WTC11 (cell line): ENCODE measurements around the gene WHAMM. TPM values are rescaled to one million over a fixed set of nuclear protein-coding genes. Genes with fewer than 3 reads are reported as not detected.

Source experiments
- ATAC-seq: fragments of 200-7000 bp; cut with Tn5 transposase; 2 replicates; pipeline ENCODE4 v1.10.0; 2021; ENCODE audit warnings: mild to moderate bottlenecking, moderate library complexity
- CTCF ChIA-PET: fragments of 300-600 bp; sonication (Branson Sonifier 250); formaldehyde crosslinking; loops from one replicate; lab custom pipeline; 2021; ENCODE audit warnings: antibody characterized with exemption; lab: Charles Lee
- POLR2A ChIA-PET: fragments of 350-600 bp; sonication (Branson Sonifier 250); formaldehyde crosslinking; loops from one replicate; lab custom pipeline; 2021; ENCODE audit warnings: antibody characterized with exemption; lab: Charles Lee
- DNase-seq: peaks from one replicate; pipeline ENCODE4 v3.0.0; 2021; ENCODE audit warnings: low spot score
- H3K27ac Mint-ChIP-seq: 2 replicates; pipeline ENCODE4 v1.8.0; 2021; ENCODE audit warnings: mixed read lengths
- H3K27me3 Mint-ChIP-seq: 2 replicates; pipeline ENCODE4 v1.8.0; 2021; ENCODE audit warnings: low read depth, mild to moderate bottlenecking, moderate library complexity, mixed read lengths
- H3K36me3 Mint-ChIP-seq: 2 replicates; pipeline ENCODE4 v1.8.0; 2021; ENCODE audit warnings: mixed read lengths
- H3K4me1 Mint-ChIP-seq: 2 replicates; pipeline ENCODE4 v1.8.0; 2022; ENCODE audit warnings: mixed read lengths
- H3K4me3 Mint-ChIP-seq: 2 replicates; pipeline ENCODE4 v1.8.0; 2021; ENCODE audit warnings: mild to moderate bottlenecking, moderate library complexity, mixed read lengths
- H3K9me3 Mint-ChIP-seq: 2 replicates; pipeline ENCODE4 v1.8.0; 2021; ENCODE audit warnings: mixed read lengths
- FOXJ3 ChIP-seq: sonication (generic); formaldehyde crosslinking; IDR thresholded peaks from 2 replicates; pipeline ENCODE4 v1.9.0; 2021; ENCODE audit warnings: missing genetic modification reagents, mild to moderate bottlenecking, borderline replicate concordance
- GTF2I ChIP-seq: fragments of 250-450 bp; sonication (Bioruptor Pico); conservative IDR thresholded peaks from 2 replicates; pipeline ENCODE4 v1.4.0; 2021; ENCODE audit warnings: mild to moderate bottlenecking
- HMGA2 ChIP-seq: fragments of 250-450 bp; sonication (Bioruptor Pico); IDR thresholded peaks from 2 replicates; pipeline ENCODE4 v1.4.0; 2021; ENCODE audit warnings: mild to moderate bottlenecking, moderate library complexity
- IRF2 ChIP-seq: sonication (generic); formaldehyde crosslinking; IDR thresholded peaks from 2 replicates; pipeline ENCODE4 v1.8.0; 2022; ENCODE audit warnings: low read depth, missing genetic modification reagents, borderline replicate concordance
- JAZF1 ChIP-seq: fragments of 250-450 bp; sonication (Bioruptor Pico); IDR thresholded peaks from 2 replicates; pipeline ENCODE4 v1.9.0; 2021; ENCODE audit warnings: moderate library complexity, mild to moderate bottlenecking, inconsistent platforms
- JUN ChIP-seq: sonication (generic); formaldehyde crosslinking; IDR thresholded peaks from 2 replicates; pipeline ENCODE4 v1.8.0; 2023; ENCODE audit warnings: mild to moderate bottlenecking, missing genetic modification reagents
- MLX ChIP-seq: sonication (generic); formaldehyde crosslinking; IDR thresholded peaks from 2 replicates; pipeline ENCODE4 v1.8.1; 2023; ENCODE audit warnings: mild to moderate bottlenecking, missing genetic modification reagents, moderate library complexity
- NFYB ChIP-seq: sonication (generic); formaldehyde crosslinking; conservative IDR thresholded peaks from 2 replicates; pipeline ENCODE4 v1.8.0; 2022; ENCODE audit warnings: low read depth, missing genetic modification reagents
- NR1H2 ChIP-seq: sonication (generic); formaldehyde crosslinking; IDR thresholded peaks from 2 replicates; pipeline ENCODE4 v1.9.0; 2021; ENCODE audit warnings: mild to moderate bottlenecking, moderate library complexity, missing genetic modification reagents
- NR2C2 ChIP-seq: sonication (generic); formaldehyde crosslinking; IDR thresholded peaks from 2 replicates; pipeline ENCODE4 v1.8.0; 2022; ENCODE audit warnings: mild to moderate bottlenecking, missing genetic modification reagents
- SP1 ChIP-seq: sonication (generic); formaldehyde crosslinking; conservative IDR thresholded peaks from 2 replicates; pipeline ENCODE4 v1.8.1; 2022; ENCODE audit warnings: missing genetic modification reagents
- TEAD1 ChIP-seq: sonication (generic); formaldehyde crosslinking; IDR thresholded peaks from 2 replicates; pipeline ENCODE4 v1.8.0; 2022; ENCODE audit warnings: mild to moderate bottlenecking, missing genetic modification reagents
- TEAD4 ChIP-seq: sonication (generic); formaldehyde crosslinking; IDR thresholded peaks from 2 replicates; pipeline ENCODE4 v1.8.0; 2022; ENCODE audit warnings: mild to moderate bottlenecking, missing genetic modification reagents
- ZNF138 ChIP-seq: sonication (generic); formaldehyde crosslinking; conservative IDR thresholded peaks from 2 replicates; pipeline ENCODE4 v1.8.1; 2022; ENCODE audit warnings: mild to moderate bottlenecking, moderate library complexity, missing genetic modification reagents
- ZNF263 ChIP-seq: sonication (generic); formaldehyde crosslinking; IDR thresholded peaks from 2 replicates; pipeline ENCODE4 v1.8.1; 2022; ENCODE audit warnings: low read depth, mild to moderate bottlenecking, moderate library complexity, missing genetic modification reagents
- ZNF416 ChIP-seq: fragments of 250-450 bp; sonication (Bioruptor Pico); IDR thresholded peaks from 2 replicates; pipeline ENCODE4 v1.9.0; 2021; ENCODE audit warnings: mild to moderate bottlenecking, inconsistent platforms
- total RNA-seq: library from RNA; stranded (reverse); gene quantifications from 3 replicates; pipeline ENCODE4 v1.2.3, GENCODE V29; 2021
- TF ChIP-seq, protein P1 (sequence below): sonication (generic); formaldehyde crosslinking; IDR thresholded peaks from 2 replicates; pipeline ENCODE4 v1.8.1; 2023; ENCODE audit warnings: mild to moderate bottlenecking, missing genetic modification reagents, borderline replicate concordance
- TF ChIP-seq, protein P2 (sequence below): sonication (generic); formaldehyde crosslinking; conservative IDR thresholded peaks from 2 replicates; pipeline ENCODE4 v1.8.1; 2022; ENCODE audit warnings: mild to moderate bottlenecking, missing genetic modification reagents
- TF ChIP-seq, protein P3 (sequence below): sonication (generic); formaldehyde crosslinking; IDR thresholded peaks from 2 replicates; pipeline ENCODE4 v1.8.1; 2022; ENCODE audit warnings: mild to moderate bottlenecking, missing genetic modification reagents, moderate library complexity, borderline replicate concordance

The WHAMM gene
- total RNA-seq, 1 experiment from 2014 or later = 3.2 TPM

GRCh38 chr15:82858932-82859331 lies 49.5 kb downstream of the WHAMM start (continued):
- TF ChIP-seq, protein P1, sequence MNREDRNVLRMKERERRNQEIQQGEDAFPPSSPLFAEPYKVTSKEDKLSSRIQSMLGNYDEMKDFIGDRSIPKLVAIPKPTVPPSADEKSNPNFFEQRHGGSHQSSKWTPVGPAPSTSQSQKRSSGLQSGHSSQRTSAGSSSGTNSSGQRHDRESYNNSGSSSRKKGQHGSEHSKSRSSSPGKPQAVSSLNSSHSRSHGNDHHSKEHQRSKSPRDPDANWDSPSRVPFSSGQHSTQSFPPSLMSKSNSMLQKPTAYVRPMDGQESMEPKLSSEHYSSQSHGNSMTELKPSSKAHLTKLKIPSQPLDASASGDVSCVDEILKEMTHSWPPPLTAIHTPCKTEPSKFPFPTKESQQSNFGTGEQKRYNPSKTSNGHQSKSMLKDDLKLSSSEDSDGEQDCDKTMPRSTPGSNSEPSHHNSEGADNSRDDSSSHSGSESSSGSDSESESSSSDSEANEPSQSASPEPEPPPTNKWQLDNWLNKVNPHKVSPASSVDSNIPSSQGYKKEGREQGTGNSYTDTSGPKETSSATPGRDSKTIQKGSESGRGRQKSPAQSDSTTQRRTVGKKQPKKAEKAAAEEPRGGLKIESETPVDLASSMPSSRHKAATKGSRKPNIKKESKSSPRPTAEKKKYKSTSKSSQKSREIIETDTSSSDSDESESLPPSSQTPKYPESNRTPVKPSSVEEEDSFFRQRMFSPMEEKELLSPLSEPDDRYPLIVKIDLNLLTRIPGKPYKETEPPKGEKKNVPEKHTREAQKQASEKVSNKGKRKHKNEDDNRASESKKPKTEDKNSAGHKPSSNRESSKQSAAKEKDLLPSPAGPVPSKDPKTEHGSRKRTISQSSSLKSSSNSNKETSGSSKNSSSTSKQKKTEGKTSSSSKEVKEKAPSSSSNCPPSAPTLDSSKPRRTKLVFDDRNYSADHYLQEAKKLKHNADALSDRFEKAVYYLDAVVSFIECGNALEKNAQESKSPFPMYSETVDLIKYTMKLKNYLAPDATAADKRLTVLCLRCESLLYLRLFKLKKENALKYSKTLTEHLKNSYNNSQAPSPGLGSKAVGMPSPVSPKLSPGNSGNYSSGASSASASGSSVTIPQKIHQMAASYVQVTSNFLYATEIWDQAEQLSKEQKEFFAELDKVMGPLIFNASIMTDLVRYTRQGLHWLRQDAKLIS (CRISPR knock-in tag) = no peak
- TF ChIP-seq SP1 (CRISPR knock-in tag) (no peak), TEAD1 (no peak), NFYB (CRISPR knock-in tag) (no peak), JUN (CRISPR knock-in tag) (no peak), HMGA2 (no peak), GTF2I (CRISPR knock-in tag) (no peak)
- TF ChIP-seq, protein P2, sequence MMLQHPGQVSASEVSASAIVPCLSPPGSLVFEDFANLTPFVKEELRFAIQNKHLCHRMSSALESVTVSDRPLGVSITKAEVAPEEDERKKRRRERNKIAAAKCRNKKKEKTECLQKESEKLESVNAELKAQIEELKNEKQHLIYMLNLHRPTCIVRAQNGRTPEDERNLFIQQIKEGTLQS = no peak
- TF ChIP-seq, protein P3, sequence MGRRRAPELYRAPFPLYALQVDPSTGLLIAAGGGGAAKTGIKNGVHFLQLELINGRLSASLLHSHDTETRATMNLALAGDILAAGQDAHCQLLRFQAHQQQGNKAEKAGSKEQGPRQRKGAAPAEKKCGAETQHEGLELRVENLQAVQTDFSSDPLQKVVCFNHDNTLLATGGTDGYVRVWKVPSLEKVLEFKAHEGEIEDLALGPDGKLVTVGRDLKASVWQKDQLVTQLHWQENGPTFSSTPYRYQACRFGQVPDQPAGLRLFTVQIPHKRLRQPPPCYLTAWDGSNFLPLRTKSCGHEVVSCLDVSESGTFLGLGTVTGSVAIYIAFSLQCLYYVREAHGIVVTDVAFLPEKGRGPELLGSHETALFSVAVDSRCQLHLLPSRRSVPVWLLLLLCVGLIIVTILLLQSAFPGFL (CRISPR knock-in tag) = no peak

- H3K4me3 Mint-ChIP-seq = no peak overlapping the region
- peaks cover 5% of the 10 kb centered on the region for H3K4me1 Mint-ChIP-seq
- ATAC-seq (no peak), DNase-seq (no peak)
- no peak for TF ChIP-seq IRF2 (CRISPR knock-in tag)
- no peak for TF ChIP-seq NR1H2
- no peak for TF ChIP-seq MLX (CRISPR knock-in tag)
- no peak for TF ChIP-seq ZNF416
- TF ChIP-seq, protein P3 (CRISPR knock-in tag) = no peak
- TF ChIP-seq FOXJ3 (CRISPR knock-in tag) = no peak
- TF ChIP-seq, protein P1 (CRISPR knock-in tag) = no peak
- no peak for TF ChIP-seq ZNF263 (CRISPR knock-in tag)
- TF ChIP-seq JAZF1 (CRISPR knock-in tag) = no peak
- TF ChIP-seq NR2C2 (CRISPR knock-in tag) = no peak
- no peak for TF ChIP-seq ZNF138 (CRISPR knock-in tag)
- no peak for TF ChIP-seq TEAD4 (CRISPR knock-in tag)
- no peaks in the 10 kb centered on the region for H3K27me3 Mint-ChIP-seq
- no peak overlapping the region for H3K27ac Mint-ChIP-seq
- H3K36me3 Mint-ChIP-seq = no peaks in the 10 kb centered on the region
- POLR2A ChIA-PET = no interaction called here
- CTCF ChIA-PET = no interaction called here
- 0 out of 2 replicates have a peak, but pooled peaks cover 3% of the 10 kb centered on the region for H3K9me3 Mint-ChIP-seq
Measured at GRCh38 chr15:82862886-82863285, 53.5 kb downstream of the WHAMM start.
